Tibial nerve (tissue), 4 donors: Measurements from ENCODE around the gene PACSIN1. TPM values are rescaled to one million over a fixed set of nuclear protein-coding genes. Genes with fewer than 3 reads are reported as not detected.

Experiments
- DNase-seq, 2 donors: peaks; one replicate each; pipeline ENCODE4 v3.0.0-alpha.2; 2019; ENCODE audit warnings: low spot score in 2 of 2
- H3K27ac ChIP-seq, 4 donors: fragments of 200-600 bp; sonication (generic) in 3 of 4; one replicate each; pipeline ENCODE4 v1.5.1; 2017 to 2019; ENCODE audit warnings: mild to moderate bottlenecking in 1 of 4
- H3K27me3 ChIP-seq, 2 donors: fragments of 200-600 bp; sonication (generic) in 1 of 2; one replicate each; pipeline versions ENCODE4 v1.5.1 to v1.6.0; 2017 to 2019
- H3K36me3 ChIP-seq, 3 donors: fragments of 200-600 bp; sonication (generic); one replicate each; pipeline ENCODE4 v1.5.1; 2018 to 2019
- H3K4me1 ChIP-seq, 4 donors: fragments of 200-600 bp; sonication (generic) in 3 of 4; one replicate each; pipeline ENCODE4 v1.5.1; 2017 to 2019
- H3K4me3 ChIP-seq, 4 donors: fragments of 200-600 bp; sonication (generic) in 3 of 4; one replicate each; pipeline ENCODE4 v1.5.1; 2017 to 2019; ENCODE audit warnings: mild to moderate bottlenecking in 1 of 4, moderate library complexity in 1 of 4
- H3K9me3 ChIP-seq, 4 donors: fragments of 200-600 bp; sonication (generic) in 3 of 4; one replicate each; pipeline ENCODE4 v1.5.1; 2017 to 2019
- EP300 ChIP-seq, 2 donors: sonication (generic); formaldehyde crosslinking; IDR thresholded peaks; one replicate each; pipeline ENCODE4 v1.6.1; 2017; ENCODE audit warnings: antibody characterized with exemption in 2 of 2, mild to moderate bottlenecking in 1 of 2
- POLR2A ChIP-seq, 2 donors: fragments of 450-650 bp; IDR thresholded peaks; one replicate each; pipeline ENCODE4 v1.6.1; 2017; ENCODE audit warnings: antibody characterized with exemption in 2 of 2, mild to moderate bottlenecking in 2 of 2, moderate library complexity in 2 of 2
- WGBS, 2 donors: methylation state at CpG; one replicate each; pipeline ENCODE4 v1.1.5; 2018; 5-methylcytosine and 5-hydroxymethylcytosine counted together
- total RNA-seq, 4 donors: library from RNA; depleted of rRNA; stranded (reverse); fragments of >200 nt; gene quantifications; one replicate each; pipeline ENCODE4 v1.1.0, GENCODE V29; 2016
- TF ChIP-seq, protein P1 (sequence below), 5 experiments: fragments of 200-600 bp in 3 of 5; fragments of 450-650 bp in 2 of 5; sonication (generic) in 3 of 5; IDR thresholded peaks; one replicate each; pipeline ENCODE4 v1.5.1; 2016 to 2019; ENCODE audit warnings: antibody characterized with exemption in 5 of 5, mild to moderate bottlenecking in 3 of 5, moderate library complexity in 2 of 5

PACSIN1 gene, protein sequence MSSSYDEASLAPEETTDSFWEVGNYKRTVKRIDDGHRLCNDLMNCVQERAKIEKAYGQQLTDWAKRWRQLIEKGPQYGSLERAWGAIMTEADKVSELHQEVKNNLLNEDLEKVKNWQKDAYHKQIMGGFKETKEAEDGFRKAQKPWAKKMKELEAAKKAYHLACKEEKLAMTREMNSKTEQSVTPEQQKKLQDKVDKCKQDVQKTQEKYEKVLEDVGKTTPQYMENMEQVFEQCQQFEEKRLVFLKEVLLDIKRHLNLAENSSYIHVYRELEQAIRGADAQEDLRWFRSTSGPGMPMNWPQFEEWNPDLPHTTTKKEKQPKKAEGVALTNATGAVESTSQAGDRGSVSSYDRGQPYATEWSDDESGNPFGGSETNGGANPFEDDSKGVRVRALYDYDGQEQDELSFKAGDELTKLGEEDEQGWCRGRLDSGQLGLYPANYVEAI
- total RNA-seq: 1 to 10 TPM in 1 of 4 donors, under 1 TPM in 2, not detected in 1; 0.30 to 2.6 (median 0.42) TPM

- Histone ChIP-seq H3K9me3 (no peaks in the 10 kb centered on the region), H3K27ac (no peak within 1 kb of the TSS), H3K27me3 (peaks cover 0 to 39% of the 10 kb centered on the region in 2 donors), H3K4me1 (peaks cover 0 to 15% (median 7%) of the 10 kb centered on the region in 4 donors), H3K36me3 (no peaks in the 10 kb centered on the region), H3K4me3 (peak within 1 kb of the TSS in 2 of 4 donors; percentile 29 to 36)
- 2 to 3% methylated on average over 27 to 60 of the region's 67 CpGs for WGBS, 2 donors
- no peak for TF ChIP-seq POLR2A (IDR thresholded peaks at IDR 0.05)
- TF ChIP-seq, protein P1, sequence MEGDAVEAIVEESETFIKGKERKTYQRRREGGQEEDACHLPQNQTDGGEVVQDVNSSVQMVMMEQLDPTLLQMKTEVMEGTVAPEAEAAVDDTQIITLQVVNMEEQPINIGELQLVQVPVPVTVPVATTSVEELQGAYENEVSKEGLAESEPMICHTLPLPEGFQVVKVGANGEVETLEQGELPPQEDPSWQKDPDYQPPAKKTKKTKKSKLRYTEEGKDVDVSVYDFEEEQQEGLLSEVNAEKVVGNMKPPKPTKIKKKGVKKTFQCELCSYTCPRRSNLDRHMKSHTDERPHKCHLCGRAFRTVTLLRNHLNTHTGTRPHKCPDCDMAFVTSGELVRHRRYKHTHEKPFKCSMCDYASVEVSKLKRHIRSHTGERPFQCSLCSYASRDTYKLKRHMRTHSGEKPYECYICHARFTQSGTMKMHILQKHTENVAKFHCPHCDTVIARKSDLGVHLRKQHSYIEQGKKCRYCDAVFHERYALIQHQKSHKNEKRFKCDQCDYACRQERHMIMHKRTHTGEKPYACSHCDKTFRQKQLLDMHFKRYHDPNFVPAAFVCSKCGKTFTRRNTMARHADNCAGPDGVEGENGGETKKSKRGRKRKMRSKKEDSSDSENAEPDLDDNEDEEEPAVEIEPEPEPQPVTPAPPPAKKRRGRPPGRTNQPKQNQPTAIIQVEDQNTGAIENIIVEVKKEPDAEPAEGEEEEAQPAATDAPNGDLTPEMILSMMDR (IDR thresholded peaks at IDR 0.05): no peak
- no peak for TF ChIP-seq EP300 (IDR thresholded peaks at IDR 0.05)
- DNase-seq: no peak
Observed at GRCh38 chr6:34465531-34466241, at the start of gene PACSIN1. PACSIN1 (plus strand) TSS chr6:34466076; CDS start chr6:34526306, 60,230 bp downstream.

DNA sequence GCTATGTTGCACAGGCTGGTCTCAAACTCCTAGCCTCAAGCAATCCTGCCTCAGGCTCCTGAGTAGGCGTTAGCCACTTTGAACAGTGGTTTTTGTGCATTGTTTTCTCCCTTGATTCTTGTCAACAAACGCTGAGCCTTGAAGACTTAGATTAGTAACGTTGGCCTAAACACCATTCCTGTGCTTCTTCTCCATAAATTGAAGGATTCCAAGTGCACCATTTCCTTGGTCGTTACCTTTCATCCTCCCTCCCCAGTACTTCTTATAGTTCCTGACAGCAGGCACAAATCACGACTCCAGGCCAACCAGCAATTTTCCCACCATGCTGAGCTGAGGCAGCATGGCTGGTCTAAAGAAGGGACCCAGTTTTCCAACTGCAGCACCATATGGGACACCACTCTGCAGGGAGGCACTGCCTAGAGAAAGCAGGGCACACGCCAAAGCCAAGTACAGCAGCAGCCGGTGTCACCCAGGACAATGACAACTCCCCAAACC lies 49.0 kb upstream of the PACSIN1 start:
- Histone ChIP-seq H3K9me3 (no peaks in the 10 kb centered on the region), H3K4me1 (peaks cover 0 to 33% (median 17%) of the 10 kb centered on the region in 4 donors), H3K27ac (no peak overlapping the region), H3K27me3 (no peaks in the 10 kb centered on the region), H3K36me3 (peaks cover 0 to 61% (median 17%) of the 10 kb centered on the region in 3 donors), H3K4me3 (no peak overlapping the region)
- TF ChIP-seq POLR2A (IDR thresholded peaks at IDR 0.05): no peak
- no peak for TF ChIP-seq EP300 (IDR thresholded peaks at IDR 0.05)
- TF ChIP-seq, protein P1 (IDR thresholded peaks at IDR 0.05): no peak
- 54% methylated on average over 7 of the region's 7 CpGs for WGBS, 2 donors
- no peak for DNase-seq

DNA sequence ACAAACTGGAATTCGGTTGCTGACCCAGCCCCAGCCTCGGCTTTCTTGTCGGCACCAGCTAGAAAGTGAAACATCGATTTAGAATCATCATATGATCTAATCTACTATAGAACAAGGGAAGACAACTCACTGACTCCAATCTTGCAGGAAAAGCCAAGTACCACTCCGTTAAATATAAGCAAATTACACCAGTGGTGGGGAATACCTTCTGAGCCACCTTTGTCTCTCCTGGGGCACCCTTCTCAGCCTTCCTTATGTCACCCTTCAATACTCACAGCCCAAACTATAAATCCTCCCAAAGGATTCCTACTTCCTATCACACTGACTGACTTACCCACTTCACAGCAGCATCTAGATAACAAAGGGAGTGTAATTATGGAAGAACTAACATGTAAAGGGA lies 47.5 kb upstream of the PACSIN1 start:
- Histone ChIP-seq H3K9me3 (no peaks in the 10 kb centered on the region), H3K27ac (no peak overlapping the region), H3K4me3 (no peak overlapping the region), H3K4me1 (peaks cover 0 to 36% (median 13%) of the 10 kb centered on the region in 4 donors), H3K36me3 (peaks cover 0 to 75% (median 29%) of the 10 kb centered on the region in 3 donors), H3K27me3 (no peaks in the 10 kb centered on the region)
- no peak for DNase-seq
- TF ChIP-seq POLR2A (IDR thresholded peaks at IDR 0.05) (no peak), EP300 (IDR thresholded peaks at IDR 0.05) (no peak)
- TF ChIP-seq, protein P1 (IDR thresholded peaks at IDR 0.05): no peak
- 77 to 88% methylated on average over 5 of the region's 5 CpGs for WGBS, 2 donors

- H3K9me3 ChIP-seq: no peaks in the 10 kb centered on the region
- WGBS, 2 donors: 86 to 95% methylated on average over 5 of the region's 5 CpGs
- H3K4me1 ChIP-seq: peaks cover 0 to 40% (median 9%) of the 10 kb centered on the region in 4 donors
- TF ChIP-seq EP300 (IDR thresholded peaks at IDR 0.05) (no peak), POLR2A (IDR thresholded peaks at IDR 0.05) (no peak)
- TF ChIP-seq, protein P1 (IDR thresholded peaks at IDR 0.05): no peak
- peaks cover 4 to 63% (median 34%) of the 10 kb centered on the region in 3 donors for H3K36me3 ChIP-seq
- no peak for DNase-seq
- no peaks in the 10 kb centered on the region for H3K27me3 ChIP-seq
- no peak overlapping the region for H3K27ac ChIP-seq
- H3K4me3 ChIP-seq: no peak overlapping the region
Observed at GRCh38 chr6:34423254-34423653, 42.6 kb upstream of the PACSIN1 start.
